HG02884 (cell line): Measurements from ENCODE around the gene UBFD1.
"Not testable (repeated sequence)": the region's sequence is repeated elsewhere in the genome, so short reads cannot be mapped to it uniquely, and the experiment has no call there.

Experiments used
- ATAC-seq: cut with Tn5 transposase; IDR thresholded peaks from one replicate; pipeline ENCODE4 v1.9.1; 2021; ENCODE audit warnings: mild to moderate bottlenecking, moderate library complexity; ENCODE audit not compliant: unreplicated experiment

The UBFD1 gene

GRCh38 chr16:23597003-23597756, 39.7 kb downstream of the UBFD1 start:
- no peak for ATAC-seq

DNA sequence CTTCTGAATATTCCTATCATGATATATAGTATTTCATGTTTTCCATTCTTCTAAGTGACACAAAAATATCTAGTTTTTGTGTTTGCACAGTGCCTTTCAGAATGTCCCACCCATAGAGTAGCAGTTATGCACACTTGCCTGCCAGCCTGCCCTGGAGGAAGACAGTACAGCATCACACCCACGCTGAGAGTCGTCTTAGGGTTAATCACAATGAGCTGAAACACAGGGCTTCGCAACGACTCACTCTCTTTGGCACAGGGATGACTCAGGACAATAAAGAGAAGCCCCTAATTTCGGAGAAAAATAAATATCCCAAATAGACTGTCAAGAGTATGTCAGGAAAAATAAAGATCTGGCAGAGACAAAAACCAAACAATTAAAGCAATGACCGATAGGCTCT, 50.2 kb downstream of the UBFD1 start:
- ATAC-seq = no peak

DNA sequence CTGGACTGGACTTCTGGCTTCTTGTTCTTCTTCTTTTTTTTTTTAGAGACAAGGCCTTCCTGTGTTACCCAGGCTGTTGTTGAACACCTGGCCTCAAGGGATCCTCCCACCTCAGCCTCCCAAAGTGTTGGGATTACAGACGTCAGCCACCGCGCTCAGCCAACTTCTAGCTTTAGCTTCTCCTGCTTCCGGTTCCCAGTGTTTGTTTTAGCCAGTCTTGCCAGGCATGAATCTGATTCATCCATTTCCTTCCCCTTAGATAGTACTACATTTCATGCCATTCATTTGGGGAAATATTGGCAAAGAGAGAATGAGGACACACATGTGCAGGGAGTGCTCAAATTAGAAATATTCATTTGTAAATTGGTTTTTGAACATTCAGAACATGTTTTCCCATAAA, 50.7 kb downstream of the UBFD1 start:
- ATAC-seq = no peak

DNA sequence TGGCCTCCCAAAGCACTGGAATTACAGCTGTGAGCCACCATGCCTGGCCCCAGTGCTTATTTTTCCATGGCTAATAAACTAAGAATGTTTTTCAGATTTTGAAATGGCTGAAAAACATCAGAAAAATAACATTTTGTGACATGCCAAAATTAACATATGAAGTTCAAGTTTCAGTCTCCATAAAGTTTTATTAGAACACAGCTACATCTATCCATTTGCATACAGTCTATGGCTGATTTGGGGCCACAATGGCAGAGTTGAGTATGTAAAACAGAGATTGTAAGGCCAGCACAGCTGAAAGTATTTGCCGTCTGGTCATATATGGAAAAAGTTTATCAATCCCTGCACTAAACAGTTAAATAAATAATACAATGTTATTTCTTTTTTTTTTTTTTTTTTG, 52.4 kb downstream of the UBFD1 start:
- no peak for ATAC-seq

- not testable (repeated sequence) for ATAC-seq
These were observed 53.4 kb downstream of the UBFD1 start for GRCh38 chr16:23610905-23611304.

DNA sequence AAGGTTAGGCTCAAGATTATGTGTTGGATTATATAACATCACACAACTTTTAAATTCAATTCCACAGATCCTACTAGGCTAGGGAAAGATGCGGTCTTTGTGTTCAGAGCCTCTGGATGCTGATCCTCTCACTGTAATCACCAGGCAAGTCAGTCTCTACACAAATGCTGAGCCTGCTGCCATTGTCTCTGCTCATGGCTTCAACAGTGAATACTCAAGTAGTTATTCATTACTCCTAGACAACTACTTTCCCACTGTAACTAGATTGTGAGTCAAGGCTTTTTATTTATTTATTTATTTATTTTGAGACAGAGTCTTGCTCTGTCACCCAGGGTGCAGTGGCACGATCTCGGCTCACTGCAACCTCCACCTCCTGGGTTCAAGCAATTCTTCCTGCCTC, 54.4 kb downstream of the UBFD1 start:
- no peak for ATAC-seq

DNA sequence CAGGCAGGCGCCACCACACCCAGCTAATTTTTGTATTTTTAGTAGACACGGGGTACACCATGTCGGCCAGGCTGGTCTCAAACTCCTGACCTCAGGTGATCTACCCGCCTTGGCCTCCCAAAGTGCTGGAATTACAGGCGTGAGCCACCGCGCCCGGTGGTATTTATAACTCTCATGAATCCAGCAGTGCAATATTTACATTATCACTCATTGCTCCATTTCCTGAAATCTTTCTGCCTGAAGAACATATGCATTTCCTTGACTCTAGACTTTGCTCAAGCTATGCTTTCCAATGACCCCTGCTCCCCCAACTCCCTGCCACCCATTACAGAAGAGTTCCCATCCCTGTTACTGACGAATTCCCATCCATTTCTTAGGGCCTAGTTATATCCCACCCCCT, 58.3 kb downstream of the UBFD1 start:
- no peak for ATAC-seq
